CD4-positive, alpha-beta T cell (primary cell): ENCODE data around the gene PPP1CA. TPM values are rescaled to one million over a fixed set of nuclear protein-coding genes. Genes with fewer than 3 reads are reported as not detected.

Source experiments
- ATAC-seq: fragments of 200-7000 bp; cut with Tn5 transposase; one replicate; pipeline ENCODE4 v1.10.0; 2022; ENCODE audit warnings: mild to moderate bottlenecking; ENCODE audit not compliant: poor library complexity
- CTCF ChIA-PET: fragments of 350-600 bp; sonication (Branson Sonifier 250); formaldehyde crosslinking; loops from one replicate; lab custom pipeline; 2021; ENCODE audit warnings: antibody characterized with exemption, inconsistent platforms; lab: Charles Lee
- POLR2A ChIA-PET: fragments of 350-600 bp; sonication (Branson Sonifier 250); formaldehyde crosslinking; loops from one replicate; lab custom pipeline; 2021; ENCODE audit warnings: antibody characterized with exemption, inconsistent platforms; lab: Charles Lee
- DNase-seq, 14 experiments: peaks; one replicate each; pipeline ENCODE4 v3.0.0-alpha.2; 2013 to 2020; ENCODE audit warnings: mixed read lengths in 2 of 14
- H3K27ac ChIP-seq, 2 donors: one replicate each; pipeline versions ENCODE4 v1.5.1 to v1.7.0; 2013; ENCODE audit warnings: low read length in 2 of 2, low read depth in 1 of 2, mild to moderate bottlenecking in 1 of 2
- H3K27me3 ChIP-seq, 2 experiments: 1 replicate in 1 of 2; 2 replicates in 1 of 2; pipeline versions ENCODE4 v1.6.1 to v1.7.0; 2013; ENCODE audit warnings: low read length in 2 of 2, control low read depth in 1 of 2, mild to moderate bottlenecking in 1 of 2, moderate library complexity in 1 of 2; ENCODE audit not compliant: insufficient read depth in 2 of 2, control insufficient read depth in 1 of 2
- H3K36me3 ChIP-seq: one replicate; pipeline ENCODE4 v1.6.1; 2013; ENCODE audit warnings: low read length, control low read depth; ENCODE audit not compliant: insufficient read depth
- H3K4me1 ChIP-seq: one replicate; pipeline ENCODE4 v1.6.1; 2013; ENCODE audit warnings: low read length, control low read depth; ENCODE audit not compliant: insufficient read depth
- H3K4me3 ChIP-seq: one replicate; pipeline ENCODE4 v1.5.1; 2013; ENCODE audit warnings: mild to moderate bottlenecking, low read length, moderate library complexity
- H3K9me3 ChIP-seq, 2 experiments: 1 replicate in 1 of 2; 2 replicates in 1 of 2; pipeline versions ENCODE4 v1.6.1 to v1.7.0; 2013; ENCODE audit warnings: low read length in 2 of 2, mild to moderate bottlenecking in 2 of 2, control low read depth in 1 of 2, moderate library complexity in 1 of 2; ENCODE audit not compliant: control insufficient read depth in 1 of 2, insufficient read depth in 1 of 2
- H3K27ac Mint-ChIP-seq: one replicate; pipeline ENCODE4 v1.8.0; 2020; ENCODE audit warnings: mixed read lengths
- H3K27me3 Mint-ChIP-seq: one replicate; pipeline ENCODE4 v1.8.0; 2021; ENCODE audit warnings: mixed read lengths
- H3K36me3 Mint-ChIP-seq: one replicate; pipeline ENCODE4 v1.8.0; 2021; ENCODE audit warnings: low read depth, mixed read lengths
- H3K4me1 Mint-ChIP-seq: one replicate; pipeline ENCODE4 v1.8.0; 2021; ENCODE audit warnings: low read depth, mixed read lengths
- H3K4me3 Mint-ChIP-seq: one replicate; pipeline ENCODE4 v1.8.0; 2020; ENCODE audit warnings: mild to moderate bottlenecking, mixed read lengths
- H3K9me3 Mint-ChIP-seq: one replicate; pipeline ENCODE4 v1.8.0; 2020; ENCODE audit warnings: mixed read lengths
- intact Hi-C, 2 experiments: fragments of 100-400 bp; cut with DNase I in 1 of 2; cut with micrococcal nuclease in 1 of 2; formaldehyde crosslinking; loops; one replicate each; pipeline versions ENCODE4 v1.15.1 to v1.9.0; 2023 to 2025; cut with DNase I, micrococcal nuclease
- total RNA-seq, 174 experiments: library from RNA in 2 of 174; stranded (reverse) in 2 of 174; gene quantifications; one replicate each; pipeline ENCODE4 v1.2.3 and lab custom pipeline; 2021 to 2026
- TF ChIP-seq, protein P1 (sequence below): fragments of 200-600 bp; IDR thresholded peaks from one replicate; pipeline ENCODE4 v1.8.0; 2022; ENCODE audit warnings: antibody characterized with exemption, mild to moderate bottlenecking

PPP1CA gene
- total RNA-seq, 2 experiments from 2014 or later, result 42.0 to 45.5 TPM

DNA sequence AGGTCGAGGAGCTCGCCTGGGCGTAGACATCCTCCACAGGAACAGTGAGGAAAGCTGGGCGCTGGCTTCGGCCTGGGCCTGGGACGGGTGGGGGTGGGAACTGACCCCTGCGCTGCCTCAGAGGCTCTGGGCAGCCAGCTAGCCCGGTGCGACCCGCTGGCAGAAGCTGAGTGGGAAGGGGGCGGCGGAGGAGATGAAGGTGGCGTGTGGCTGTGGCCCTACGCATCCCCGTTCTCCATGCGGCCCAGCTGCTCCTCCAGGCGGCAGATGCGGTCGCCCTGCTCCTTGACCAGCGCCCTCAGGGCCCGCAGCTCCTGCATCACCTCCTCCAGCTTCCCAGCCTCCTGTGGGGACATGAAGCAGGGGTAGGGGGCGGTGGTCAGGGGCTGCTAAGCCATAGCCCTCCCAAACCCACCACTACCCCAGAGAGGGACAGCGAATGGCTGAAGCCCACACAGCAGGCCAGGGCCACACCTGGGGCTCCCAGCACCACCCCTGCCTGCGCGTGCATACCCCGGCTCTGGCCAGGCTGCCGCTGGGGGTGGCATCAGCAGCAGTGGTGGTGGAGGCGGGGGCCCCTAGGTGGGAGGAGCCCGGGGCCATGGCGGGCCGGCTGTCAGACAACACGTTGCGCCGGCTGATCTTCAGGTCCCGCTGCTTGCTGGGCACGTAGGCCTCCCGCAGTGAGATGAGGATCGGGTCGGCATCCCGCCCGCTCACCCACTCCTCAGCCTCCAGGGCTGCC is 36.7 kb upstream of the PPP1CA start:
- H3K4me3 ChIP-seq, result peak overlapping the region; percentile 97
- peak overlapping the region; percentile 72 to 94 for H3K27ac ChIP-seq
- CTCF ChIA-PET, result interaction anchor here (0.8 to 4.3 kb wide), 7 partner anchors 18 to 56 kb away, joined by 3 to 21 read pairs (median 6); partner anchors contain the start of genes PPP1CA, TBC1D10C and TMEM134
- H3K4me1 Mint-ChIP-seq, result peaks cover 66% of the 10 kb centered on the region
- ATAC-seq (peak; percentile 47), DNase-seq (peak; percentile 52 to 87 (median 77))
- peak overlapping the region; percentile 98 for H3K27ac Mint-ChIP-seq
- no peaks in the 10 kb centered on the region for H3K9me3 ChIP-seq
- no peaks in the 10 kb centered on the region for H3K27me3 ChIP-seq
- H3K4me3 Mint-ChIP-seq, result peak overlapping the region; percentile 98
- POLR2A ChIA-PET, result interaction anchor here (1.0 to 17.7 kb wide), 26 partner anchors 10 to 319 kb away, joined by 3 to 411 read pairs (median 12); partner anchors contain the start of genes AIP, CABP4, CARNS1 and CDK2AP2
- H3K9me3 Mint-ChIP-seq, result no peaks in the 10 kb centered on the region
- peaks cover 29% of the 10 kb centered on the region for H3K36me3 ChIP-seq
- TF ChIP-seq, protein P1, sequence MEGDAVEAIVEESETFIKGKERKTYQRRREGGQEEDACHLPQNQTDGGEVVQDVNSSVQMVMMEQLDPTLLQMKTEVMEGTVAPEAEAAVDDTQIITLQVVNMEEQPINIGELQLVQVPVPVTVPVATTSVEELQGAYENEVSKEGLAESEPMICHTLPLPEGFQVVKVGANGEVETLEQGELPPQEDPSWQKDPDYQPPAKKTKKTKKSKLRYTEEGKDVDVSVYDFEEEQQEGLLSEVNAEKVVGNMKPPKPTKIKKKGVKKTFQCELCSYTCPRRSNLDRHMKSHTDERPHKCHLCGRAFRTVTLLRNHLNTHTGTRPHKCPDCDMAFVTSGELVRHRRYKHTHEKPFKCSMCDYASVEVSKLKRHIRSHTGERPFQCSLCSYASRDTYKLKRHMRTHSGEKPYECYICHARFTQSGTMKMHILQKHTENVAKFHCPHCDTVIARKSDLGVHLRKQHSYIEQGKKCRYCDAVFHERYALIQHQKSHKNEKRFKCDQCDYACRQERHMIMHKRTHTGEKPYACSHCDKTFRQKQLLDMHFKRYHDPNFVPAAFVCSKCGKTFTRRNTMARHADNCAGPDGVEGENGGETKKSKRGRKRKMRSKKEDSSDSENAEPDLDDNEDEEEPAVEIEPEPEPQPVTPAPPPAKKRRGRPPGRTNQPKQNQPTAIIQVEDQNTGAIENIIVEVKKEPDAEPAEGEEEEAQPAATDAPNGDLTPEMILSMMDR, result no peak
- peaks cover 80% of the 10 kb centered on the region for H3K4me1 ChIP-seq
- H3K27me3 Mint-ChIP-seq, result no peaks in the 10 kb centered on the region
- intact Hi-C loops, result loop anchor here in 1 of 2 experiments (1.0 kb wide), 1 partner anchor 17 kb away; no protein-coding TSS in a partner anchor
- H3K36me3 Mint-ChIP-seq, result peaks cover 49% of the 10 kb centered on the region

DNA sequence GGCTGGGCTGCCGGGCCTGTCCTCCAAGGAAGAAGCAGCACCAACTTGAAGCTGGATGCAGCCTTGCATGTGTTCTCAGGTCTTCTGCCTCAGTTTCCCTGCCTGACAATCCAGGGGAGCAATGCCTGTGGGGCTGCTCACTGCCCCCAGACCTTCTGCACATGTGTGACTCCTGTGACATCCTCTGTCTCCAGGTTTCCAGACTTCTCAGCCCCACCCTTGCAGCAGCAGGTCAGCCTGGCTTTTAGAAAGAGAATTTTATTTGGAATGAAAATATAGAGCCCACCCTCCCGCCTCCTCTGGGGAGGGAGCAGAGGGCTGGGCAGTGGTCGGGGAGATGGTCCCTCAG is 36.1 kb upstream of the PPP1CA start:
- Mint-ChIP-seq H3K36me3 (peaks cover 54% of the 10 kb centered on the region), H3K9me3 (no peaks in the 10 kb centered on the region), H3K4me3 (peak overlapping the region; percentile 98), H3K4me1 (peaks cover 69% of the 10 kb centered on the region), H3K27me3 (no peaks in the 10 kb centered on the region), H3K27ac (peak overlapping the region; percentile 98)
- Histone ChIP-seq H3K27ac (peak overlapping the region; percentile 72 to 94), H3K36me3 (peaks cover 35% of the 10 kb centered on the region), H3K4me3 (peak overlapping the region; percentile 97), H3K4me1 (peaks cover 81% of the 10 kb centered on the region), H3K9me3 (no peaks in the 10 kb centered on the region), H3K27me3 (no peaks in the 10 kb centered on the region)
- TF ChIP-seq, protein P1, result no peak
- CTCF ChIA-PET, result interaction anchor here (0.8 to 4.3 kb wide), 7 partner anchors 17 to 55 kb away, joined by 3 to 21 read pairs (median 6); partner anchors contain the start of genes PPP1CA, TBC1D10C and TMEM134
- POLR2A ChIA-PET, result interaction anchor here (1.0 to 17.7 kb wide), 27 partner anchors 9 to 319 kb away, joined by 3 to 411 read pairs (median 11); partner anchors contain the start of genes AIP, CABP4, CARNS1 and CDK2AP2
- DNase-seq (no peak), ATAC-seq (no peak)
- intact Hi-C loops, result loop anchor here (1.0 to 2.0 kb wide), 7 partner anchors 9 to 69 kb away; partner anchors contain the start of genes PPP1CA (in 1 of the 2) and TMEM134 (in 1 of the 2)

DNA sequence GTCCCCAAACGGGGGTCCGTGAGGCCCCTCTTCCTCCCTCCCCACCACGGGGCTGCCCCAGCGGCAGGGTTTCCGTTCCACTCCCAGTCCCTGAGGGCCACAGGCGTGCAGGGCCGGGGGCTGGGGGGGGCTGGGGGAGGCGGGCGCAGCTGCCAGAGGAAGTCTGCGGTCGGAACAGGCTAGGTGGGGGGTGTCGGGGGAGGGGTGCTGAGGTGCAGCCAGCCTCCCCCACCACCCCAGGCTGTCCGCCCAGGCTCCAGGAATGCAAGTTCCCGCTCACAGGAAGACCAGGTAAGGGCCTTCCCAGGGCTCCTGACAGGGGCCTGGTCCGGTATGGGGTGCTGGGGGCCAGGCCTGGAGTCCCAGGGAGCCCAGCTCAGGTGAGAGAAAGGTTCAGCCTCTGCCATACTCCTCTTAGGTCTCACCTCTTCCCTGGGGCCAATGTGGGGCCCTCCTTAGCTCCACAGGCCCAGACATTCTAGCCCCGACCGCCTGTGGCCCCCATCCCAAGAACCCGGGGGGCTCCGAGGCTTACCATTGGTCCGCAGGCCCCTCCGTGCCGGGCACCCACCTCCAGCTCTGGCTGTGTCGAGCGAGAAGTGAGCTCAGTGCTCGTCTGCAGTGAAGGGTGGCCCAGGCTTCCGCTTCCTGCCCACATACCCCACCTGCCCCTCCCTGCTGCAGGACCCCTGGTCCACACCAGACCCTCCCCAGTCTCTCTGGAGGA is 35.6 kb upstream of the PPP1CA start, which contains the start of gene PTPRCAP:
Gene PTPRCAP, minus strand, starts transcription at position 601 of the 727 bp plus-strand sequence. Its CDS starts 63 bp downstream, at position 538.
- H3K36me3 ChIP-seq, result peaks cover 40% of the 10 kb centered on the region
- H3K27ac ChIP-seq, result peak within 1 kb of the TSS; percentile 72 to 94
- H3K27me3 Mint-ChIP-seq, result no peaks in the 10 kb centered on the region
- ATAC-seq, result peak; percentile 59
- CTCF ChIA-PET, result interaction anchor here (0.9 to 4.3 kb wide), 9 partner anchors 17 to 86 kb away, joined by 3 to 21 read pairs (median 4); partner anchors contain the start of genes PPP1CA, TBC1D10C and TMEM134
- no peaks in the 10 kb centered on the region for H3K27me3 ChIP-seq
- peak within 1 kb of the TSS; percentile 98 for H3K27ac Mint-ChIP-seq
- no peaks in the 10 kb centered on the region for H3K9me3 Mint-ChIP-seq
- H3K4me1 ChIP-seq, result peaks cover 81% of the 10 kb centered on the region
- TF ChIP-seq, protein P1, result no peak
- POLR2A ChIA-PET, result interaction anchor here (0.6 to 17.7 kb wide), 29 partner anchors 9 to 1016 kb away, joined by 3 to 411 read pairs (median 8); partner anchors contain the start of genes AIP, CABP4, CARNS1 and CDK2AP2
- peaks cover 60% of the 10 kb centered on the region for H3K36me3 Mint-ChIP-seq
- peak within 1 kb of the TSS; percentile 97 for H3K4me3 ChIP-seq
- H3K9me3 ChIP-seq, result no peaks in the 10 kb centered on the region
- intact Hi-C loops, result loop anchor here (1.0 to 2.0 kb wide), 6 partner anchors 9 to 70 kb away; partner anchors contain the start of genes PPP1CA (in 1 of the 2) and TMEM134 (in 1 of the 2)
- H3K4me1 Mint-ChIP-seq, result peaks cover 69% of the 10 kb centered on the region
- H3K4me3 Mint-ChIP-seq, result peak within 1 kb of the TSS; percentile 98
- peak; percentile 57 to 91 (median 82) for DNase-seq
